Loucy (cell line): ENCODE results near the gene DNASE2B.

Source experiments
- H2AFZ ChIP-seq: fragments of 200-600 bp; sonication (generic); 2 replicates; pipeline ENCODE4 v1.6.0; 2016; ENCODE audit warnings: antibody characterized with exemption, mild to moderate bottlenecking, low read length, moderate library complexity
- H3F3A ChIP-seq: fragments of 200-600 bp; 2 replicates; pipeline ENCODE4 v1.6.0; 2016; ENCODE audit warnings: antibody characterized with exemption, low read depth, mild to moderate bottlenecking
- H3K27me3 ChIP-seq: fragments of 200-600 bp; sonication (generic); 2 replicates; pipeline ENCODE4 v1.6.1; 2014; ENCODE audit warnings: low read length, mild to moderate bottlenecking; ENCODE audit not compliant: insufficient read depth, poor library complexity, severe bottlenecking
- H3K36me3 ChIP-seq: fragments of 200-600 bp; sonication (generic); 2 replicates; pipeline ENCODE4 v1.6.1; 2016; ENCODE audit warnings: low read length; ENCODE audit not compliant: insufficient read depth
- H3K4me1 ChIP-seq: fragments of 200-600 bp; sonication (generic); 2 replicates; pipeline ENCODE4 v1.5.1; 2014; ENCODE audit warnings: low read length, mild to moderate bottlenecking; ENCODE audit not compliant: insufficient read depth, poor library complexity, severe bottlenecking
- H3K4me2 ChIP-seq: fragments of 200-600 bp; sonication (generic); 2 replicates; pipeline ENCODE4 v1.6.0; 2014; ENCODE audit warnings: antibody characterized with exemption, low read length, low read depth, mild to moderate bottlenecking; ENCODE audit not compliant: poor library complexity, severe bottlenecking
- H3K4me3 ChIP-seq: fragments of 200-600 bp; sonication (generic); 2 replicates; pipeline ENCODE4 v1.5.1; 2014; ENCODE audit warnings: low read length, mild to moderate bottlenecking, mixed read lengths; ENCODE audit not compliant: poor library complexity, severe bottlenecking
- H3K79me2 ChIP-seq: fragments of 200-600 bp; sonication (generic); 2 replicates; pipeline ENCODE4 v1.6.1; 2014; ENCODE audit warnings: low read length; ENCODE audit not compliant: insufficient read depth
- H3K9ac ChIP-seq: fragments of 200-600 bp; sonication (generic); 2 replicates; pipeline ENCODE4 v1.6.0; 2014; ENCODE audit warnings: mild to moderate bottlenecking, low read depth, low read length, moderate library complexity; ENCODE audit not compliant: poor library complexity, severe bottlenecking
- H3K9me2 ChIP-seq: fragments of 200-600 bp; sonication (generic); replicated peaks from 2 replicates; pipeline ENCODE4 v1.6.1; 2016; ENCODE audit warnings: low read depth, low read length, mixed read lengths
- H3K9me3 ChIP-seq: fragments of 200-600 bp; sonication (generic); 2 replicates; pipeline ENCODE4 v1.6.1; 2014; ENCODE audit warnings: mild to moderate bottlenecking, antibody characterized with exemption, low read length, low read depth; ENCODE audit not compliant: insufficient read depth
- H4K20me1 ChIP-seq: fragments of 200-600 bp; sonication (generic); 2 replicates; pipeline ENCODE4 v1.6.0; 2014; ENCODE audit warnings: antibody characterized with exemption, low read length, mild to moderate bottlenecking; ENCODE audit not compliant: insufficient read depth, poor library complexity, severe bottlenecking
- CTCF ChIP-seq: fragments of 200-600 bp; sonication (generic); conservative IDR thresholded peaks from 2 replicates; pipeline ENCODE4 v1.5.1; 2014; ENCODE audit warnings: mild to moderate bottlenecking, antibody characterized with exemption, low read length
- EZH2phosphoT487 ChIP-seq: fragments of 200-600 bp; IDR thresholded peaks from 2 replicates; pipeline ENCODE4 v1.6.1; 2018; ENCODE audit warnings: antibody characterized with exemption, mild to moderate bottlenecking, moderate library complexity, borderline replicate concordance

DNASE2B gene

GRCh38 chr1:84376000-84376910, 22.0 kb upstream of the DNASE2B start:
- no peaks in the 10 kb centered on the region for H3F3A ChIP-seq
- no peak overlapping the region for H3K9ac ChIP-seq
- no peak overlapping the region for H3K4me2 ChIP-seq
- H3K36me3 ChIP-seq, result no peaks in the 10 kb centered on the region
- H3K27me3 ChIP-seq, result no peaks in the 10 kb centered on the region
- H3K4me3 ChIP-seq, result no peak overlapping the region
- peaks cover 6% of the 10 kb centered on the region for H3K4me1 ChIP-seq
- TF ChIP-seq CTCF (no peak), EZH2phosphoT487 (no peak)
- H4K20me1 ChIP-seq, result no peaks in the 10 kb centered on the region
- H3K9me3 ChIP-seq, result no peaks in the 10 kb centered on the region
- H2AFZ ChIP-seq, result no peak overlapping the region
- H3K79me2 ChIP-seq, result no peaks in the 10 kb centered on the region
- H3K9me2 ChIP-seq, result no peaks in the 10 kb centered on the region

DNA sequence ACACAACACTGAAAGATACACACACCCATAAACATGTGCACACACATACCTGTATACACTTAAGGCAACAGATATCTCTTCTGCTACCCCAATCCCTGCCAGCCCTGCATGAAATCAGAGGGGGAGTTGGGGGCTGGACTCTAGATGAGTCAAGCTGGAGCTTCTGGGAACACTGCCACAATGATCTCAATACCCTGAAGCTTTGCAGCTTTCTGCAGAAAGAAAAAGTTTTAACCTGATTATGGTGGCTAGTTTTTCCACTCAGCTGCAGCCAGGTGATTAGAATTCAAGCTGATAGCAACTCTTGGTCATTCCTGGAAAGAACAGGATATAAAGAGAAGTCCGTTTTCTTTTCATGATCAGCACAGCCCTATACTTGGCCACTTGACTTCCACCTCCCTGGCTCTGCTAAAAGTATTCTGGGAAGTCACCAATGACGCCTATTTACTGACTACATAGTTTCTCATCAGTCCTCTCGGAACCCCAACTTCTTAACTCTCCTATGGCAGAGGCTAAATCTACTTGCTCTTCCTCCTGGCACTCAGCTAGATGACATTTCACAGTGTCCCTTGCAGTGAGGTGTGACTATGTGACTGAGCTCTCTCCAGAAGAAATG, 20.7 kb upstream of the DNASE2B start:
- no peak overlapping the region for H3K9ac ChIP-seq
- no peak overlapping the region for H2AFZ ChIP-seq
- H3K79me2 ChIP-seq, result no peaks in the 10 kb centered on the region
- no peaks in the 10 kb centered on the region for H3K9me3 ChIP-seq
- no peaks in the 10 kb centered on the region for H4K20me1 ChIP-seq
- peaks cover 6% of the 10 kb centered on the region for H3K4me1 ChIP-seq
- no peak overlapping the region for H3K4me2 ChIP-seq
- no peak overlapping the region for H3K4me3 ChIP-seq
- H3K9me2 ChIP-seq, result no peaks in the 10 kb centered on the region
- H3F3A ChIP-seq, result no peaks in the 10 kb centered on the region
- H3K36me3 ChIP-seq, result no peaks in the 10 kb centered on the region
- H3K27me3 ChIP-seq, result no peaks in the 10 kb centered on the region
- no peak for TF ChIP-seq CTCF
- TF ChIP-seq EZH2phosphoT487, result no peak

DNA sequence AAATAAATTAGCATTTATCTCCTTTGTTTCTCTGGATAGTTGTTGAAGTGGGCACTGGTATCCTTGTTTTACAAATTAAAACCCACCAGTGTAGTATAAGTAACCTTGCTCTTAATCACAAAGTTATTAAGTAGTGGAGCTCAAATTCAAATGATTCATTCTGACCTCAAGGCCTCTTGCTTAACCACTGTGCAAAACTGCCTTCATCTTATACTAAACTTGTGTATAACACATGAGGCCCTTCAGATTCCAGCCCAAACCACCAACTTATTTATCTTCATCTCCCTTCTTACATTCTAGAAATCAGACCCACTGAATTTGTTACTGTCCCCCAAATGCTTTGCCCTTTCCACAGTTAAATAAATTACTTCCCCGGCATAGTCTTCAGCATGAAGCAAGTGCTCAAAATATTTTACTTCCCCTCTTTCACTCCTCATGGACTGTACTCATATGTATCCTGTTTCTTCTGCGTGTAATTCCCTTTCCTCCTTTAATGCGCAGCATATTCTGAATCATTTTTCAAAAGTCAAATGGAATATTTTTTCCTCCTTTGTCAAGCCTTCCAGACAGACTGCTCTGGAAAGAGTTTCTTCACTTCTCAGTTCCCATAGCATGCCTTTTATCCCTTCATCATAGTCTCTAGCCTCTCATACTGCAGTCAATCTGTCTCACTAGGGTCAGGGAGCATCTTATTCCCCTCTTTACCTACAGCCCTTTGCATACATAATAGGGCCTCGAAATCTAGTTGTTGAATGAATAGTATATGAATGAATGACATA, 19.0 kb upstream of the DNASE2B start:
- H3K4me2 ChIP-seq, result no peak overlapping the region
- no peaks in the 10 kb centered on the region for H3F3A ChIP-seq
- peak overlapping the region; percentile 23; the same call in 1 of the 2 replicates for H2AFZ ChIP-seq
- H3K79me2 ChIP-seq, result no peaks in the 10 kb centered on the region
- H3K4me3 ChIP-seq, result no peak overlapping the region
- H3K4me1 ChIP-seq, result peaks cover 6% of the 10 kb centered on the region
- no peaks in the 10 kb centered on the region for H3K36me3 ChIP-seq
- no peaks in the 10 kb centered on the region for H3K9me2 ChIP-seq
- H3K27me3 ChIP-seq, result no peaks in the 10 kb centered on the region
- no peak overlapping the region for H3K9ac ChIP-seq
- no peak for TF ChIP-seq CTCF
- TF ChIP-seq EZH2phosphoT487, result no peak
- no peaks in the 10 kb centered on the region for H3K9me3 ChIP-seq
- H4K20me1 ChIP-seq, result no peaks in the 10 kb centered on the region
